ENCODE measurements around the gene DYDC2.

DNA sequence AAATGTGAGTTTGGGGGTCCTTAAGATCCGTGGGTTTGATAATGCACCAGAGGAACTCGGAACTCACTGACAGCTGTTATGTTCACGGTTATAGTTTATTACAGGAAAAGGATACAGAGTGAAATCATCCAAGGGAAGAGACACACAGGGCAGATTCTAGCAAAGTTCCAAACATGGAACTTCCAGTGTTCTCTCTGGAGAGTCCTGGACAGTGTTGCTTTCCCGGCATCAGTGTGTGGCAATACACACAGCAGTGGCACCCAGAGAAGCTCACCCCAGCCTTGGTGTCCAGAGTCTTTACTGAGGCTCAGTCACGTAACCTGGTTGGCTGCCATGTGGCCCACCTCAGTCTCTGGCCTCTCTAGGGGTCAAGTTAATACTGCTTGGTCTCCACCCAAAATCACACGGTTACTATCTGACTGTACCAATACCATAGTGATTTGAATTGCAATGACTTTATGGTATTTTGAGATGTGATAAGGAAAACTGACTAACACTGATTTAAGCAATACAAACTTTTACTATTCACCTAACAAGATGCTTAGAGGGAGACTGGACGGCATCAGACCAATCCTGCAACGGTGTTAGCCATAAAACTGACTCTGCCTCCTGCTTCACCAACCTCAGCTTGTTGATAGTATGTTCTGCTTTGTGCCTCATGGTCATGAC is 43.7 kb downstream of the DYDC2 start:
- no peak for TF ChIP-seq CTCF (IDR thresholded peaks at IDR 0.05 in 2 of 3, conservative IDR thresholded peaks at IDR 0.05 in 1 of 3; ENCODE audit: insufficient read depth in 2 of 3, low read depth in 1 of 3, low read length in 3 of 3)
- TF ChIP-seq ZNF518B (CRISPR knock-in tag; IDR thresholded peaks at IDR 0.05), result no peak
- TF ChIP-seq NCOA1 (IDR thresholded peaks at IDR 0.05; ENCODE audit: low read depth), result no peak
- no peak for TF ChIP-seq TARDBP (IDR thresholded peaks at IDR 0.05)
- no peak for TF ChIP-seq ETV6 (IDR thresholded peaks at IDR 0.05; ENCODE audit: borderline replicate concordance in 1 of 2, low read depth in 2 of 2, low read length in 1 of 2)
- TF ChIP-seq ETV6 (CRISPR knock-in tag; IDR thresholded peaks at IDR 0.05; ENCODE audit: borderline replicate concordance), result no peak
- no peak for TF ChIP-seq TAF15 (IDR thresholded peaks at IDR 0.05; ENCODE audit: low read depth, low read length)
- no peak for TF ChIP-seq ARNT (IDR thresholded peaks at IDR 0.05)
- TF ChIP-seq CBX8 (IDR thresholded peaks at IDR 0.05; ENCODE audit: borderline replicate concordance, extremely low read depth, low read depth, low read length, poor library complexity, severe bottlenecking), result no peak
